Left ventricle myocardium superior (tissue), 1 donor: ENCODE data around the gene EPB42. TPM values are rescaled to one million over a fixed set of nuclear protein-coding genes. Genes with fewer than 3 reads are reported as not detected.

ENCODE experiments used
- ATAC-seq: fragments of 200-7000 bp; cut with Tn5 transposase; one replicate; pipeline ENCODE4 v1.9.1; 2020; ENCODE audit warnings: mild to moderate bottlenecking, moderate library complexity
- DNase-seq: peaks from one replicate; pipeline ENCODE4 v3.0.0-alpha.2; 2020
- intact Hi-C: fragments of 100-400 bp; cut with micrococcal nuclease; formaldehyde crosslinking; loops from one replicate; pipeline ENCODE4 v1.11.0; 2022
- long read RNA-seq: library from polyadenylated mRNA; unstranded; transcript quantifications from one replicate; pipeline ENCODE4 v2.0.0, GENCODE V29; 2021
- total RNA-seq: library from RNA; stranded (reverse); fragmentation: NEBNext Ultra II Directional; extraction: Animal tissue kit (Norgen Biotek cat#: 25700); gene quantifications from one replicate; pipeline ENCODE4 v1.2.1, GENCODE V29; 2021
- donor health status: DM: no; HTN: yes; CAD: no; lungs with severe emphysema.

The EPB42 gene
- total RNA-seq, result 0.15 TPM
- long read RNA-seq, result 0 reads

GRCh38 chr15:43220991-43221403 is at the start of gene EPB42:
TSS of gene EPB42 (minus strand) at chr15:43221018. CDS start at chr15:43220825, 193 bp downstream.
- ATAC-seq (peak; percentile 58), DNase-seq (no peak)
- intact Hi-C loops, result no loop called here

- intact Hi-C loops, result no loop called here
- DNase-seq, result no peak
- no peak for ATAC-seq
Measured at GRCh38 chr15:43270113-43270665, 49.4 kb upstream of the EPB42 start.

- intact Hi-C loops, result no loop called here
- no peak for DNase-seq
- ATAC-seq, result peak; percentile 30
Measured at GRCh38 chr15:43268111-43269105, 47.6 kb upstream of the EPB42 start.

GRCh38 chr15:43267439-43267838 is 46.6 kb upstream of the EPB42 start:
- no peak for DNase-seq
- intact Hi-C loops, result no loop called here
- ATAC-seq, result no peak

- ATAC-seq (no peak), DNase-seq (no peak)
- intact Hi-C loops, result no loop called here
Measured at GRCh38 chr15:43266834-43267233, 46.0 kb upstream of the EPB42 start, which contains the start of gene TGM5. TSS of gene TGM5 (minus strand) at chr15:43266928. CDS start at chr15:43266849, 79 bp downstream.

- ATAC-seq (no peak), DNase-seq (no peak)
- intact Hi-C loops, result no loop called here
Measured at GRCh38 chr15:43266386-43266785, 45.6 kb upstream of the EPB42 start.

GRCh38 chr15:43260011-43260615 is 39.3 kb upstream of the EPB42 start:
- intact Hi-C loops, result no loop called here
- DNase-seq (no peak), ATAC-seq (no peak)

- no peak for ATAC-seq
- intact Hi-C loops, result no loop called here
- no peak for DNase-seq
Measured at GRCh38 chr15:43258781-43259180, 38.0 kb upstream of the EPB42 start.

- no peak for DNase-seq
- no peak for ATAC-seq
- intact Hi-C loops, result no loop called here
Measured at GRCh38 chr15:43256341-43256740, 35.5 kb upstream of the EPB42 start.

- intact Hi-C loops, result no loop called here
- ATAC-seq (no peak), DNase-seq (no peak)
Measured at GRCh38 chr15:43255376-43255775, 34.6 kb upstream of the EPB42 start.

- intact Hi-C loops, result no loop called here
- DNase-seq (peak; percentile 53), ATAC-seq (no peak)
Measured at GRCh38 chr15:43253431-43254403, 32.9 kb upstream of the EPB42 start.

- intact Hi-C loops, result no loop called here
- no peak for ATAC-seq
- no peak for DNase-seq
Measured at GRCh38 chr15:43251871-43252250, 31.0 kb upstream of the EPB42 start.

GRCh38 chr15:43251185-43251870 is 30.5 kb upstream of the EPB42 start:
- intact Hi-C loops, result no loop called here
- DNase-seq, result no peak
- no peak for ATAC-seq

- no peak for ATAC-seq
- intact Hi-C loops, result no loop called here
- DNase-seq, result no peak
Measured at GRCh38 chr15:43250785-43251184, 30.0 kb upstream of the EPB42 start.

- DNase-seq, result no peak
- intact Hi-C loops, result no loop called here
- no peak for ATAC-seq
Measured at GRCh38 chr15:43249699-43250203, 28.9 kb upstream of the EPB42 start.

- intact Hi-C loops, result no loop called here
- ATAC-seq (no peak), DNase-seq (no peak)
Measured at GRCh38 chr15:43249236-43249635, 28.4 kb upstream of the EPB42 start.

GRCh38 chr15:43246261-43246774 is 25.5 kb upstream of the EPB42 start:
- ATAC-seq, result no peak
- intact Hi-C loops, result no loop called here

GRCh38 chr15:43244092-43244491 is 23.3 kb upstream of the EPB42 start:
- ATAC-seq (no peak), DNase-seq (no peak)
- intact Hi-C loops, result no loop called here

More at GRCh38 chr15:43246261-43246774, 25.5 kb upstream of the EPB42 start:
- no peak for DNase-seq
